HepG2 (cell line): ENCODE data around the gene NKX2-2.

Experiments
- FLYWCH1 ChIP-seq: sonication (generic); formaldehyde crosslinking; IDR thresholded peaks from 2 replicates; pipeline ENCODE4 v1.8.1; 2023; ENCODE audit warnings: mild to moderate bottlenecking, missing genetic modification reagents
- MYC ChIP-seq: sonication (generic); formaldehyde crosslinking; IDR thresholded peaks from 2 replicates; pipeline ENCODE4 v1.9.0; 2021; ENCODE audit warnings: missing genetic modification reagents, borderline replicate concordance
- SMC3 ChIP-seq: IDR thresholded peaks from 2 replicates; pipeline ENCODE4 v1.6.1; 2011; ENCODE audit warnings: low read length, improper control_type of control experiment
- SP140L ChIP-seq: sonication (generic); formaldehyde crosslinking; IDR thresholded peaks from 2 replicates; pipeline ENCODE4 v1.4.0; 2020; ENCODE audit warnings: missing genetic modification reagents, borderline replicate concordance
- TAF15 ChIP-seq: fragments of 200-400 bp; formaldehyde crosslinking; IDR thresholded peaks from one replicate; pipeline ENCODE4 v1.6.1; 2018; ENCODE audit warnings: mild to moderate bottlenecking, low read depth, low read length; ENCODE audit not compliant: poor library complexity, severe bottlenecking
- TCF7 ChIP-seq: sonication (generic); IDR thresholded peaks from 2 replicates; pipeline ENCODE4 v1.6.1; 2016; ENCODE audit warnings: antibody characterized with exemption, low read depth
- ZNF205 ChIP-seq: IDR thresholded peaks from 2 replicates; pipeline ENCODE4 v1.6.1; 2018; ENCODE audit warnings: missing biosample characterization, missing genetic modification reagents
- ZNF496 ChIP-seq: sonication (generic); formaldehyde crosslinking; IDR thresholded peaks from 2 replicates; pipeline ENCODE4 v1.8.1; 2023; ENCODE audit warnings: mild to moderate bottlenecking, moderate library complexity, missing genetic modification reagents; ENCODE audit not compliant: insufficient replicate concordance
- ZNF713 ChIP-seq: sonication (generic); formaldehyde crosslinking; IDR thresholded peaks from 2 replicates; pipeline ENCODE4 v1.4.0; 2020; ENCODE audit warnings: mild to moderate bottlenecking, missing genetic modification reagents
- TF ChIP-seq, protein P1 (sequence below): conservative IDR thresholded peaks from 2 replicates; pipeline ENCODE4 v1.6.1; 2018; ENCODE audit warnings: missing genetic modification reagents
- TF ChIP-seq, protein P2 (sequence below): sonication (generic); formaldehyde crosslinking; IDR thresholded peaks from 2 replicates; pipeline ENCODE4 v1.5.0; 2020; ENCODE audit warnings: mild to moderate bottlenecking, missing genetic modification reagents, moderate library complexity
- TF ChIP-seq, protein P3 (sequence below): IDR thresholded peaks from 2 replicates; pipeline ENCODE4 v1.6.1; 2012; ENCODE audit warnings: inconsistent platforms
- TF ChIP-seq, protein P4 (sequence below): sonication (generic); formaldehyde crosslinking; IDR thresholded peaks from 2 replicates; pipeline ENCODE4 v1.4.0; 2020; ENCODE audit warnings: low read depth, missing genetic modification reagents

DNA sequence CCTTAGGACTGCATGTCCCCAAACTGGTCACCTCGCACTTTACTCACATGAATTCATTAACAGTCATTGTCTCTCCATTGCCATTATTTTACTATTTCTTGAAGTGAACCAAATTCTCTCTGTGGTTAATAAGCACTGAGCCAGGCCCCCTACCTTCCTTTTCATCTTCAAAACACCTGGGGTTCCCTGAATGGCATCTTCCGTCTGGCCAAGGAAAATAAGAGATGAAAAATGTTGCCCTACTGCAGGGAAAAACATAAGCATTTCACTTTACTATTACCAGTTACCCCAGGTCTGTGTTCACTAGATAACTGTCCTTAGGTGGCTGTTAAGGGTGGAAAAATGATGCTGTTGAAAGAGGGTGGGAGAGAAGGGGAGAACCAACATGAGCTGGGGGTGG, 10.0 kb upstream of the NKX2-2 start:
- TF ChIP-seq, protein P1, sequence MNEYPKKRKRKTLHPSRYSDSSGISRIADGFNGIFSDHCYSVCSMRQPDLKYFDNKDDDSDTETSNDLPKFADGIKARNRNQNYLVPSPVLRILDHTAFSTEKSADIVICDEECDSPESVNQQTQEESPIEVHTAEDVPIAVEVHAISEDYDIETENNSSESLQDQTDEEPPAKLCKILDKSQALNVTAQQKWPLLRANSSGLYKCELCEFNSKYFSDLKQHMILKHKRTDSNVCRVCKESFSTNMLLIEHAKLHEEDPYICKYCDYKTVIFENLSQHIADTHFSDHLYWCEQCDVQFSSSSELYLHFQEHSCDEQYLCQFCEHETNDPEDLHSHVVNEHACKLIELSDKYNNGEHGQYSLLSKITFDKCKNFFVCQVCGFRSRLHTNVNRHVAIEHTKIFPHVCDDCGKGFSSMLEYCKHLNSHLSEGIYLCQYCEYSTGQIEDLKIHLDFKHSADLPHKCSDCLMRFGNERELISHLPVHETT = no peak
- TF ChIP-seq SMC3 = no peak
- no peak for TF ChIP-seq TAF15
- TF ChIP-seq FLYWCH1 (CRISPR knock-in tag) = no peak
- TF ChIP-seq, protein P2, sequence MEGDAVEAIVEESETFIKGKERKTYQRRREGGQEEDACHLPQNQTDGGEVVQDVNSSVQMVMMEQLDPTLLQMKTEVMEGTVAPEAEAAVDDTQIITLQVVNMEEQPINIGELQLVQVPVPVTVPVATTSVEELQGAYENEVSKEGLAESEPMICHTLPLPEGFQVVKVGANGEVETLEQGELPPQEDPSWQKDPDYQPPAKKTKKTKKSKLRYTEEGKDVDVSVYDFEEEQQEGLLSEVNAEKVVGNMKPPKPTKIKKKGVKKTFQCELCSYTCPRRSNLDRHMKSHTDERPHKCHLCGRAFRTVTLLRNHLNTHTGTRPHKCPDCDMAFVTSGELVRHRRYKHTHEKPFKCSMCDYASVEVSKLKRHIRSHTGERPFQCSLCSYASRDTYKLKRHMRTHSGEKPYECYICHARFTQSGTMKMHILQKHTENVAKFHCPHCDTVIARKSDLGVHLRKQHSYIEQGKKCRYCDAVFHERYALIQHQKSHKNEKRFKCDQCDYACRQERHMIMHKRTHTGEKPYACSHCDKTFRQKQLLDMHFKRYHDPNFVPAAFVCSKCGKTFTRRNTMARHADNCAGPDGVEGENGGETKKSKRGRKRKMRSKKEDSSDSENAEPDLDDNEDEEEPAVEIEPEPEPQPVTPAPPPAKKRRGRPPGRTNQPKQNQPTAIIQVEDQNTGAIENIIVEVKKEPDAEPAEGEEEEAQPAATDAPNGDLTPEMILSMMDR (CRISPR knock-in tag) = no peak
- no peak for TF ChIP-seq TCF7
- TF ChIP-seq ZNF205 (CRISPR knock-in tag) = no peak
- TF ChIP-seq ZNF713 (CRISPR knock-in tag) = no peak
- TF ChIP-seq, protein P3, sequence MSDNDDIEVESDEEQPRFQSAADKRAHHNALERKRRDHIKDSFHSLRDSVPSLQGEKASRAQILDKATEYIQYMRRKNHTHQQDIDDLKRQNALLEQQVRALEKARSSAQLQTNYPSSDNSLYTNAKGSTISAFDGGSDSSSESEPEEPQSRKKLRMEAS = no peak
- TF ChIP-seq, protein P4, sequence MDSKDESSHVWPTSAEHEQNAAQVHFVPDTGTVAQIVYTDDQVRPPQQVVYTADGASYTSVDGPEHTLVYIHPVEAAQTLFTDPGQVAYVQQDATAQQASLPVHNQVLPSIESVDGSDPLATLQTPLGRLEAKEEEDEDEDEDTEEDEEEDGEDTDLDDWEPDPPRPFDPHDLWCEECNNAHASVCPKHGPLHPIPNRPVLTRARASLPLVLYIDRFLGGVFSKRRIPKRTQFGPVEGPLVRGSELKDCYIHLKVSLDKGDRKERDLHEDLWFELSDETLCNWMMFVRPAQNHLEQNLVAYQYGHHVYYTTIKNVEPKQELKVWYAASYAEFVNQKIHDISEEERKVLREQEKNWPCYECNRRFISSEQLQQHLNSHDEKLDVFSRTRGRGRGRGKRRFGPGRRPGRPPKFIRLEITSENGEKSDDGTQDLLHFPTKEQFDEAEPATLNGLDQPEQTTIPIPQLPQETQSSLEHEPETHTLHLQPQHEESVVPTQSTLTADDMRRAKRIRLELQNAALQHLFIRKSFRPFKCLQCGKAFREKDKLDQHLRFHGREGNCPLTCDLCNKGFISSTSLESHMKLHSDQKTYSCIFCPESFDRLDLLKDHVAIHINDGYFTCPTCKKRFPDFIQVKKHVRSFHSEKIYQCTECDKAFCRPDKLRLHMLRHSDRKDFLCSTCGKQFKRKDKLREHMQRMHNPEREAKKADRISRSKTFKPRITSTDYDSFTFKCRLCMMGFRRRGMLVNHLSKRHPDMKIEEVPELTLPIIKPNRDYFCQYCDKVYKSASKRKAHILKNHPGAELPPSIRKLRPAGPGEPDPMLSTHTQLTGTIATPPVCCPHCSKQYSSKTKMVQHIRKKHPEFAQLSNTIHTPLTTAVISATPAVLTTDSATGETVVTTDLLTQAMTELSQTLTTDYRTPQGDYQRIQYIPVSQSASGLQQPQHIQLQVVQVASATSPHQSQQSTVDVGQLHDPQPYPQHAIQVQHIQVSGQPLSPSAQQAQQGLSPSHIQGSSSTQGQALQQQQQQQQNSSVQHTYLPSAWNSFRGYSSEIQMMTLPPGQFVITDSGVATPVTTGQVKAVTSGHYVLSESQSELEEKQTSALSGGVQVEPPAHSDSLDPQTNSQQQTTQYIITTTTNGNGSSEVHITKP = no peak
- TF ChIP-seq MYC = no peak
- TF ChIP-seq ZNF496 (CRISPR knock-in tag) = no peak
- TF ChIP-seq SP140L = no peak
